ENCODE data around the gene SEMA5A.

The SEMA5A gene

DNA sequence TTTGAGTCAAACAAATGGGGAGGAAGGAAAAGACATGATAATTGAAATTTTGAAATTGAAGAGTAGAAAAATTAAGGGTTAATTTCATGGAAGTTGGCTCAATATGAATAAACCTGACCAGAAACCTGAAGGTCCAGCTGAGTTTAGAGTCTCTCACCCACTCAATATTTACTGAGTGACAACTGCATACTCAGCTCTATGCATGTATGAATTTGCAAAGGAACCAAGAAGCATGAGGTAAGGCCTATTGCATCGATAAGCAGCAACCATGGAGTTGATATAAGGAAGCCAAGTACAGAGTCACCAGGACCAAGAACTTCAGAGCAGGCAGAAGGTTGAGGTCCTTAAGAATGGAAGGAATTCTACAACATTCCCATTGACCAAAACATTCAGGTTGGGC, 163.4 kb downstream of the SEMA5A start:
- no peak for DNase-seq (ENCODE audit: low read depth)
- no peak overlapping the region for H3K4me3 ChIP-seq (ENCODE audit: control insufficient read depth, low read depth, low read length)
- TF ChIP-seq, protein P1, sequence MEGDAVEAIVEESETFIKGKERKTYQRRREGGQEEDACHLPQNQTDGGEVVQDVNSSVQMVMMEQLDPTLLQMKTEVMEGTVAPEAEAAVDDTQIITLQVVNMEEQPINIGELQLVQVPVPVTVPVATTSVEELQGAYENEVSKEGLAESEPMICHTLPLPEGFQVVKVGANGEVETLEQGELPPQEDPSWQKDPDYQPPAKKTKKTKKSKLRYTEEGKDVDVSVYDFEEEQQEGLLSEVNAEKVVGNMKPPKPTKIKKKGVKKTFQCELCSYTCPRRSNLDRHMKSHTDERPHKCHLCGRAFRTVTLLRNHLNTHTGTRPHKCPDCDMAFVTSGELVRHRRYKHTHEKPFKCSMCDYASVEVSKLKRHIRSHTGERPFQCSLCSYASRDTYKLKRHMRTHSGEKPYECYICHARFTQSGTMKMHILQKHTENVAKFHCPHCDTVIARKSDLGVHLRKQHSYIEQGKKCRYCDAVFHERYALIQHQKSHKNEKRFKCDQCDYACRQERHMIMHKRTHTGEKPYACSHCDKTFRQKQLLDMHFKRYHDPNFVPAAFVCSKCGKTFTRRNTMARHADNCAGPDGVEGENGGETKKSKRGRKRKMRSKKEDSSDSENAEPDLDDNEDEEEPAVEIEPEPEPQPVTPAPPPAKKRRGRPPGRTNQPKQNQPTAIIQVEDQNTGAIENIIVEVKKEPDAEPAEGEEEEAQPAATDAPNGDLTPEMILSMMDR (conservative IDR thresholded peaks at IDR 0.05; ENCODE audit: control insufficient read depth, insufficient read depth, low read depth, low read length): no peak

DNA sequence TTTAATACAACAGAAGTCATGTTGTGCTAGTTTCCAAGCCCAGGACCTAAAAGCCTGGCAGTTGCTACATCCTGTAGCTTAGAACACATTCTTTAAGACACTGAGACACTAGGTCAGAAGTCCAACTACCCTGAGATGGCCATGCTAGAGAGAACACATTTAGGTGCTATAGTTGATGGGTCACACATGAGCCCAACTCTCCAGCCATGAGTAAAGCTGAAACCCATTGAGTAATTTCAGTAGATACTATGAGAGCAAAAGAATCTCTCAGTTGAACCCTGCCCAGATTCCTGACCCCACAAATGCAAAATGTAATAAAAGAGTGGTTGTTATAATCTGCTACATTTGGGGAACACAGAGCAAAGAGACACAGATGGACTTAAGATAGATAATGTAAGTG, 164.4 kb downstream of the SEMA5A start:
- no peak overlapping the region for H3K4me3 ChIP-seq (ENCODE audit: control insufficient read depth, low read depth, low read length)
- no peak for DNase-seq (ENCODE audit: low read depth)
- TF ChIP-seq, protein P1 (conservative IDR thresholded peaks at IDR 0.05; ENCODE audit: control insufficient read depth, insufficient read depth, low read depth, low read length): no peak

DNA sequence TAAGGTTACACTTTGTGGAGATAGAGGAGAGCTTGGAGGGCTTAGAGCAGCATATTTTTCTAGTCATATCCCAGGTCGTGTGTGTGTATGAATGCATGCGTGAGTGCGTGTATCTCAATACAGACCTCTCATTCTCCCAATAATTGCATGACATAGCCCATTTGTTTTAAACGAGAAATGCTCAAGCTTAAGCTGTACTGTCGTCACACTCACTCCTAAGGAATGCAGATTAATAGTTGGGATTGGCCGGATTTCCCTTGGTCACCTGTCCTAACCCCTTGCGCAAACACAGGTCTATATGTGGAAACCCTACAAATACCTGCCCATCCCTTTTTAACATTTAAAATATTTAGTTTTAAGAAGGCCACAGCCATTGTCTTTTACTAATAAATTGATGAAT, 165.8 kb downstream of the SEMA5A start:
- TF ChIP-seq, protein P1 (conservative IDR thresholded peaks at IDR 0.05; ENCODE audit: control insufficient read depth, insufficient read depth, low read depth, low read length): no peak
- no peak for DNase-seq (ENCODE audit: low read depth)
- H3K4me3 ChIP-seq (ENCODE audit: control insufficient read depth, low read depth, low read length): no peak overlapping the region

DNA sequence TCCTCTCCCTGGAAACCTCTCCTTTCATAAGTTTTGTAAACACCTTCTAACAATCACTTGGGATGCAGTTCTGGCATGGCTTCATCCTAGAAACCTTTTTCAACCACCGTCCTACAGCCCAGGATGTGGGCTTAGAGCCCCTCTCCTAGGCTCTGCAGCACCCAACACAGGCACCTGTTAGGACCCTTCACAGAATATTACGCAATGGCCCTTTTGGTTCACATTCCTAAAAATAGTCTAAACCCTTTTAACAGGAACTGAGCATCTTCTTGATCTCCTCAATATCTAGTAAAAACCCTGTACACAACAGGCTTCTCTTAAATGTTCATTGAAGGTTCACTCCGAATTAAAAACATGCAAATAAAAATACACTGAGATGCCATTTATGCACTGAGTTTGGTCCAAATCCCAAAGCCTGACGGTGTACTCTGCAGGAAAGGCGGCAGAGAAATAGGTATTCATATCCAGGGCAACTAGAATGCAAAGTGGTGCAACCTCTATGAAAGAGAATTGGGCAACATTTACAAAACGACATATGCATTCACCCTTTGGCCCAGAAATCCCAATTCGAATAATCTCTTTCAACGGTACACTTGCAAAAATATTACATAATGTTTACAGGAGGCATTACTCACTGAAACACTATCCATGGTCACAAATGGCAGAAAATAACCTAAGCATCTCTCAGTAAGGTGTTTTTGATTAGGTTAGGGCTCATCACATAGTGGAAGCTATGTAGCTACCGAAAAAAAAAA, 169.3 kb downstream of the SEMA5A start:
- peak; percentile 33 for DNase-seq (ENCODE audit: low read depth)
- TF ChIP-seq, protein P1 (conservative IDR thresholded peaks at IDR 0.05; ENCODE audit: control insufficient read depth, insufficient read depth, low read depth, low read length): no peak
- no peak overlapping the region for H3K4me3 ChIP-seq (ENCODE audit: control insufficient read depth, low read depth, low read length)

DNA sequence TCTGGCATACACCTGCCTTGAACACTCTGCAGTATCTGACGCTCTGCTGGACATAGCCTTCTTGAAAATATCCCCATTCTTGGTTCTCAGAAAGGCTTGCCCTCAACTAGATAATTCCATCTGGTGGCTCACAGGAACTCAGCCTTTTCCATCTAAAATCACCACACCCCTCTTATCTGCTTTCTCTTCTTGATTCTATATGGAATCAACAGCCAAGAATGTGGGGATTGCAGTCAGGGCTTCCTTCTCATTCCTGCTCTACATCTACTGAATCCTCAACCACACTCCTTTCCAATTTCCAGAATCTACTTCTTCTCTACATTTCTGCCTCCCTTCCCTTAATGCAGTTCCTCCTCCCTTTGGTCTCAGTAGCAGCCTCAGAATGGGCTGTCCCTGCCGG, 170.1 kb downstream of the SEMA5A start:
- no peak for DNase-seq (ENCODE audit: low read depth)
- TF ChIP-seq, protein P1 (conservative IDR thresholded peaks at IDR 0.05; ENCODE audit: control insufficient read depth, insufficient read depth, low read depth, low read length): no peak
- H3K4me3 ChIP-seq (ENCODE audit: control insufficient read depth, low read depth, low read length): no peak overlapping the region

DNA sequence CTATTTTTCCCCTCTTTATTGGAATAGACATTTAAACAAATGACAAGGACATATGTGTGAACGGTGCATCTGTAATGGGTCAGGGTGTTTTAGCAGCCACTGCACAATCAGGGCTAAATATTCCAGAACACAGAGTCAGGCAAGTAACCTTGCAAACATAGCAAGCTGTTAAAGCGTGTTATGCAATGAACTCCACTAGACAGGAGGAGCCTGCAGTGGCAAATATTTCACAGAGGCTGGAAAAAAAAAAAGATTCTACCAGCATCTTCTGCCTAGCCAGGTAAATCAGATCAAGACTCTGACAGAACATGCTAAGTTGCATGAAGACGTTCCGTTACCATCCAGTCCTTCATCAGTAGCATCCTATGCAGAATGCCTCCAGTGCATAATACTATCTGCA, 171.8 kb downstream of the SEMA5A start:
- no peak for DNase-seq (ENCODE audit: low read depth)
- H3K4me3 ChIP-seq (ENCODE audit: control insufficient read depth, low read depth, low read length): no peak overlapping the region
- TF ChIP-seq, protein P1 (conservative IDR thresholded peaks at IDR 0.05; ENCODE audit: control insufficient read depth, insufficient read depth, low read depth, low read length): no peak

All from fibroblast of mammary gland (primary cell).